ENCODE data around the gene CRY2.
A peak's percentile ranks its signal among the peaks of the same experiment; 100 is the strongest.
"Not testable (repeated sequence)": the region's sequence is repeated elsewhere in the genome, so short reads cannot be mapped to it uniquely, and the experiment has no call there.

The CRY2 gene

GRCh38 chr11:45846974-45847910, at the start of gene CRY2:
Gene CRY2, plus strand, starts transcription at chr11:45847475. Its CDS starts 16 bp downstream, at chr11:45847491.
- DNase-seq: peak; percentile 100

GRCh38 chr11:45798793-45799441, 48.4 kb upstream of the CRY2 start:
- DNase-seq: no peak

- DNase-seq: no peak
Observed at GRCh38 chr11:45799562-45799961, 47.7 kb upstream of the CRY2 start.

- no peak for DNase-seq
Observed at GRCh38 chr11:45800261-45800660, 47.0 kb upstream of the CRY2 start.

GRCh38 chr11:45801723-45802315, 45.5 kb upstream of the CRY2 start:
- no peak for DNase-seq

- DNase-seq: no peak
Observed at GRCh38 chr11:45802531-45803317, 44.6 kb upstream of the CRY2 start.

GRCh38 chr11:45803971-45804760, 43.1 kb upstream of the CRY2 start:
- peak; percentile 72 to 75 for DNase-seq

GRCh38 chr11:45804761-45805304, 42.4 kb upstream of the CRY2 start, which contains the start of gene SLC35C1:
Gene SLC35C1, plus strand, starts transcription at chr11:45805149. Its CDS starts 653 bp downstream, at chr11:45805802.
- DNase-seq: peak; percentile 97 to 98

- peak in 1 of 2 donors; percentile 40 for DNase-seq
Observed at GRCh38 chr11:45805305-45806071, 41.8 kb upstream of the CRY2 start.

- no peak for DNase-seq
Observed at GRCh38 chr11:45806072-45806933, 41.0 kb upstream of the CRY2 start.

GRCh38 chr11:45806937-45807791, 40.1 kb upstream of the CRY2 start:
- no peak for DNase-seq

- no peak for DNase-seq
Observed at GRCh38 chr11:45807792-45808238, 39.5 kb upstream of the CRY2 start.

- DNase-seq: not testable (repeated sequence)
Observed at GRCh38 chr11:45808427-45808826, 38.8 kb upstream of the CRY2 start.

GRCh38 chr11:45809456-45810395, 37.5 kb upstream of the CRY2 start:
- no peak for DNase-seq

GRCh38 chr11:45810431-45811108, 36.7 kb upstream of the CRY2 start:
- no peak for DNase-seq

GRCh38 chr11:45811109-45811435, 36.2 kb upstream of the CRY2 start:
- DNase-seq: no peak

Data from stimulated activated CD4-positive, alpha-beta T cell treated with anti-CD3 and anti-CD28 coated beads, Interleukin-2, amount 100 ng/mL, for 24 hours (primary cell).